Mucosa of stomach (tissue), 1 donor: ENCODE data around the gene SKIC8.

ENCODE experiments used
- H3K27me3 ChIP-seq: one replicate; pipeline ENCODE4 v1.7.0; 2013; ENCODE audit warnings: mild to moderate bottlenecking, low read length; ENCODE audit not compliant: control insufficient read depth, insufficient read depth
- H3K36me3 ChIP-seq: one replicate; pipeline ENCODE4 v1.7.0; 2013; ENCODE audit warnings: low read length; ENCODE audit not compliant: control insufficient read depth, insufficient read depth
- H3K4me1 ChIP-seq: one replicate; pipeline ENCODE4 v1.7.0; 2013; ENCODE audit warnings: mild to moderate bottlenecking, low read length; ENCODE audit not compliant: control insufficient read depth, insufficient read depth
- H3K4me3 ChIP-seq: one replicate; pipeline ENCODE4 v1.7.0; 2013; ENCODE audit warnings: low read length
- H3K9ac ChIP-seq: one replicate; pipeline ENCODE4 v1.7.0; 2013; ENCODE audit warnings: mild to moderate bottlenecking, low read length, moderate library complexity
- H3K9me3 ChIP-seq: one replicate; pipeline ENCODE4 v1.7.0; 2013; ENCODE audit warnings: mild to moderate bottlenecking, low read length, moderate library complexity; ENCODE audit not compliant: control insufficient read depth
- donor health status: Pancreatic carcinoma.

Gene SKIC8

DNA sequence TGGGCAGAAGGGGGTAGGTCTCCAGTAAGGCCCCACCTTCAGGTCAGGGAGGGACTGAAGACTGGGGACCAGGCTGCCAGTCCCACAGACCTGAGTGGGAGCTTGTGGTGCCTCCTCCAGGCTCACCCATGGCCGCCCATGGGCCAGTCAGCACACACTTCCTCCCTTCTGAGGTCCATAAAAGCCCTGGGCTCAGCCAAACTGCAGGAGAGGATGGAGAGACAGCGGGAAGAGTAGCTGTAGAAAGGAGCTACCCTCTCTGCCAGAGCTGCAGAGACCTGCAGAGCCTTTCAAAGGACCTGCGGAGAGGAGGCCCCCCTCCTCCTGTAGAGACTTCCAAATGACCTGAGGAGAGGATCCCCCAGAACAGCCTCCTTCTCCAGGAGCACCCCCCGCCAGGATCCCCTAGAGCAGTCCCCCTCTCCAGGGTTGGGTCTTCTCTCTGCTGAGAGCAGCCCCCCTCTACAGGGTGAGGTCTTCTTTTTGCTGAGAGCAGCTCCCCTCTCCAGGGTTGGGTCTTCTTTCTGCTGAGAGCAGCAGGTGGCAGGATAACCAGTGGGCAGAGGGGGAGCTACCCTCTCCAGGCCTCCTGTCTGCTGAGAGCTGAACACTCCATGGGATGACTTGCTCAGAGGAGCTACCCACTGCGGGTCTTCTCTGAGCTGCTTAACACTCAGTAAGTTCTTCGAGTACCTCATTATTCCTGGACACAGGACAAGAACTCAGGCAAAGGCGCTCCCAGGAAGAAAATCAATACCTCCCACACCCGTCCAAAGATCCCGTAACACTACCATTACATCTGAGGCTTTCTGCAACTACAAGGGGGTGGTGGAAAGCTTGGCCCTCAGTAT lies 5.0 kb upstream of the SKIC8 start:
- no peaks in the 10 kb centered on the region for H3K9me3 ChIP-seq
- H3K4me3 ChIP-seq = no peak overlapping the region
- H3K4me1 ChIP-seq = no peaks in the 10 kb centered on the region
- no peak overlapping the region for H3K9ac ChIP-seq
- peaks cover 3% of the 10 kb centered on the region for H3K27me3 ChIP-seq
- H3K36me3 ChIP-seq = no peaks in the 10 kb centered on the region

DNA sequence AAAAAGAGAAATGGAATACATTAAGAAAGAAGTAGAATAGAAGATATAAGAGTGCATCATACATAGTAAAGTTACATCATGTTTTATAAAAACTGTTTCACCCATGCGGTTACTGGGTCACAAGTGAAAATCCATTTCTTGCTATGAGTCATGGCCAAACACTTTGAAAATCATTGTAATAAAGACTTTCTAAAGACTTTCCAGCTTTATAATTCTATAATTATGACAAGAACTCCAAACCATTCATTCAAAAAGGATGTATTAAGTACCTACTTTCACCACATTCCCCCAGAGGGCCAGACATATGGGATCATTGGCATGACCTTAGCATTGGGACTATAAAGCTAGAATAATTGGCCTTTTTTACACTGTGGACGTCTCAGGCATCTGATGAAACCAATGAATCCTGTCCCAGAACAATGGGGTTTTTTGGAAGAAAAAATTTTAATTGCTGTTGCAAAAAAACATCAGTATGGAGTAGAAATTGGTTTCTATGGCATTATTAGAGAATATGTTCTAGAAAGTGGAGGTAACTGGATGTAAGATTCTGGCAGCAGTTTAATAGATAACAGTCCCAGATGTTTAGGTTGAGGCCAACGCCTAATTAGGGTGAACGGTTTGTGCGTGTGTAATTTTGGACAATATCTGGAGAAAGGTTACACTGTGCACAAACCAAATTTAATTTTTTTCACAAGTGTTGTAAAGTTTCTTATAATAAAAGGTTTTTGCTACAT lies 3.3 kb upstream of the SKIC8 start:
- Histone ChIP-seq H3K4me1 (peaks cover 6% of the 10 kb centered on the region), H3K4me3 (no peak overlapping the region)

GRCh38 chr15:78301828-78302227 lies 2.4 kb upstream of the SKIC8 start:
- Histone ChIP-seq H3K4me1 (peaks cover 6% of the 10 kb centered on the region), H3K9ac (no peak overlapping the region), H3K36me3 (no peaks in the 10 kb centered on the region), H3K27me3 (no peaks in the 10 kb centered on the region), H3K9me3 (no peaks in the 10 kb centered on the region), H3K4me3 (no peak overlapping the region)

More for the DNA sequence above, 3.3 kb upstream of the SKIC8 start:
- Histone ChIP-seq H3K9ac (no peak overlapping the region), H3K27me3 (no peaks in the 10 kb centered on the region), H3K9me3 (no peaks in the 10 kb centered on the region), H3K36me3 (no peaks in the 10 kb centered on the region)

DNA sequence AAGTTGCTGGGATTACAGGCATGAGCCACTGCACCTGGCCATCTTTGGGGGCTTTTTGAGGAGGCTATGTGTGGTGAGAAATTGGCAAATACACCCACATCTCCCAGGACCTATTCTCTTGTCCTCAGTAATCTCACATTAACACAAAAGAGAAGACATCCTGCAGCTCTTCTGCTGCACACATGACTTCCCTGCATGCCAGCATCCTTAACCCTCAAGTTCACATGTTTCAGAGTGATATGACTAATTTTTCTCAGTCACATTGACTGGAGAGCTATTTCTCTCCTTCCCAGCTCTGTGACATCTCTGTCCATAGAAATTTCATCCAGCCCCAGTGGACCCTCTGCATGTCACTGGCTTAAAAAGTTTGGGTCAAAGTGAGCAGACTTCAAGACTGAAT lies 1.9 kb upstream of the SKIC8 start:
- Histone ChIP-seq H3K9me3 (no peaks in the 10 kb centered on the region), H3K4me1 (peaks cover 6% of the 10 kb centered on the region), H3K27me3 (no peaks in the 10 kb centered on the region), H3K4me3 (no peak overlapping the region), H3K36me3 (no peaks in the 10 kb centered on the region), H3K9ac (no peak overlapping the region)

GRCh38 chr15:78292219-78292618 lies 7.2 kb downstream of the SKIC8 start:
- H3K36me3 ChIP-seq = peaks cover 5% of the 10 kb centered on the region
- no peak overlapping the region for H3K9ac ChIP-seq
- H3K4me1 ChIP-seq = peaks cover 19% of the 10 kb centered on the region
- no peaks in the 10 kb centered on the region for H3K9me3 ChIP-seq
- no peaks in the 10 kb centered on the region for H3K27me3 ChIP-seq
- H3K4me3 ChIP-seq = no peak overlapping the region

DNA sequence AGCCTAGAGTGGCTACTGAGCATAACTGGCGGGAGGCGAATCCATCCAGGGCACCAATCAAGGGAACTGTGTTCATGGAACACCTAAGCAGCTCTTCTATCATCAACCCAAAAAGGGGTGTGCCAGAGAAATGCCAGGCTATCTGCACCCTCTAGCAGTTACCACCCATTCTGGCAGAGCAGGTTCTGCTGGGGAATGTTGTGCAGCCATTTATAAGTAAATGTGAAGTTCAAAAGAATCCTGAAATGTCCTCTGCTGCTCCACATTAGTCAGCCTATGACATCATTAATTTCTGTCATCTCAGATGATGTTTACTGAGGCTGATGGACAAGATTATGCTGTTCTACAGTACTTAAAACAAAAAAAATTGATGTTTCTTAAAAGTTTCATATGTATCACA lies 7.7 kb downstream of the SKIC8 start:
- peaks cover 7% of the 10 kb centered on the region for H3K36me3 ChIP-seq

DNA sequence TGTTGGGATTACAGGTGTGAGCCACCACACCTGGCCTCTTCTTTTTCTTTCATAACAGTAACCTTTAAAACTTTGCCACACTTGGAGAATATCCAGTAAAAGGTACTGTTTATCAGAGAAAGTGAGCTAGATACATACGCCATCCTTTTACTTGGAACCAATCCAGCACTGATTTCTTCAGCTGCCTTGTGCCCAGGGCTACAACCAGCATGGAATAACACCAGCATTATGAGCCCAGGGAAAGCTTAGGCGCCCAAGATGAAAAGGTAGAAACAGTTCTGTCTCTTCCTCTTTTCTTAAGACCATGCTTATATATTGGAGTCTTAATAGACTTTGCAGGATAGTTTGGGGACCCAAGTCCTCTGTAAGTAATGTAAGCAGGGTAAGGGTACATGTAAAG lies 8.4 kb downstream of the SKIC8 start:
- peaks cover 7% of the 10 kb centered on the region for H3K36me3 ChIP-seq
- H3K4me3 ChIP-seq = no peak overlapping the region
- H3K27me3 ChIP-seq = no peaks in the 10 kb centered on the region
- no peak overlapping the region for H3K9ac ChIP-seq
- peaks cover 19% of the 10 kb centered on the region for H3K4me1 ChIP-seq
- no peaks in the 10 kb centered on the region for H3K9me3 ChIP-seq

More for the DNA sequence above, 7.7 kb downstream of the SKIC8 start:
- no peaks in the 10 kb centered on the region for H3K27me3 ChIP-seq
- H3K4me1 ChIP-seq = peaks cover 19% of the 10 kb centered on the region
- no peak overlapping the region for H3K9ac ChIP-seq
- H3K9me3 ChIP-seq = no peaks in the 10 kb centered on the region
- H3K4me3 ChIP-seq = no peak overlapping the region

DNA sequence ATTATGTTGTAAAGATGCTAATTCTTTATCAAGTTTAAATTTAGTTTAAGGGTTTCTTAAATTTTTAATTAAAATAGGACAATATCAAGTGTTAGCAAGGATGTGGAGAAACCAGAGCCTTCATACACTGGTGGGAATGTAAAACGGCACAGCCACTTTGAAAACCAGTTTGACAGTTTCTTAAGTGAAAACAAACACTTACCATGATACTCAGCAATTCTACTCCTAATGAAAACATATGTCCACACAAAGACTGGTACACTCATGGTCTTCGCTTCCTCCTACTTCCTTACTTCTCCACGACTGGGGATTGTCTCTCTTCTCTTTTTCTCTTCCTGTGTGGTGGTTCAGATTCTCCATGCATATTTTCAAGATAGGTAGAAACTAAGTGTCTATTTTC lies 9.2 kb downstream of the SKIC8 start:
- H3K9me3 ChIP-seq = no peaks in the 10 kb centered on the region
- peaks cover 7% of the 10 kb centered on the region for H3K36me3 ChIP-seq
- H3K4me1 ChIP-seq = peaks cover 19% of the 10 kb centered on the region

GRCh38 chr15:78284758-78285157 lies 14.7 kb downstream of the SKIC8 start:
- no peaks in the 10 kb centered on the region for H3K9me3 ChIP-seq
- no peaks in the 10 kb centered on the region for H3K27me3 ChIP-seq
- no peaks in the 10 kb centered on the region for H3K4me1 ChIP-seq
- H3K4me3 ChIP-seq = no peak overlapping the region
- peaks cover 7% of the 10 kb centered on the region for H3K36me3 ChIP-seq
- H3K9ac ChIP-seq = no peak overlapping the region

More for the DNA sequence above, 9.2 kb downstream of the SKIC8 start:
- Histone ChIP-seq H3K9ac (no peak overlapping the region), H3K4me3 (no peak overlapping the region), H3K27me3 (no peaks in the 10 kb centered on the region)

- H3K4me1 ChIP-seq = no peaks in the 10 kb centered on the region
- no peak overlapping the region for H3K4me3 ChIP-seq
- H3K9me3 ChIP-seq = no peaks in the 10 kb centered on the region
- H3K9ac ChIP-seq = no peak overlapping the region
- peaks cover 6% of the 10 kb centered on the region for H3K36me3 ChIP-seq
- no peaks in the 10 kb centered on the region for H3K27me3 ChIP-seq
These were observed 17.1 kb downstream of the SKIC8 start for GRCh38 chr15:78282324-78282723.

DNA sequence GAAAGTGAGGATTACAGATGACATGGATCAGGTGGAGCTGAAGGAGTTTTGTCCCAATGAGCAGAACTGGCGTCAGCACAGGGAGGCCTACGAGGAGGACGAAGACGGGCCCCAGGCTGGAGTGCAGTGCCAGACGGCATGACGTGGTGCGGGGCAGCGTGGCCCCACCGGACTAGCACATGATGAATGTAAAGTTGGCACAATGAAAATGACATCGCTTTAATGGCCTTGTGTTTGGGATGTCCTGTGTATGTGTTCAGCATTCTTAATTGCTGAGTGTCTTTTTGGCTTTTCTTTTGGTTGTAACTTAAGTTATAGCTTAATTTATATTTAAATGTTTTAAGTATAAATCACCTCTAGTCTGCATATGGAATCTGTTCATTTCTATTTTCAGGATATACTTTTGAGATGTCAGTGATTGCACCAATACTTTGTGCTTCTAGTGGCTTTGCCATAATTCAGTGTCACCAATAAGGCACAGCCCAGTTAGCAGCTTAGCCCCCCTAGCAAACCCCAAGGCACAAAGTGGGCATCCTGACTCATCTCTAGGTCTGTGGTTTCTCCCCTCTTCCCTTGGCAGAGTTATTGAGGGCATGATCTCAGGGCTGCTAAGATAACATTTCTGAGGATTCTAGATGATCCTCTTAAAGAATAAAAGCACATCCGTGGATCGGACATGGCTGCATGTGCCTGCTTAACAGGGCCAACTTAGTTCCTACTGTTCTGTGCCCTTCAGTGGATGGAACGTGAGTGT lies 18.9 kb downstream of the SKIC8 start:
- no peak overlapping the region for H3K9ac ChIP-seq
- no peaks in the 10 kb centered on the region for H3K4me1 ChIP-seq
- peaks cover 3% of the 10 kb centered on the region for H3K36me3 ChIP-seq

More for the DNA sequence above, 18.9 kb downstream of the SKIC8 start:
- no peaks in the 10 kb centered on the region for H3K9me3 ChIP-seq
- H3K4me3 ChIP-seq = no peak overlapping the region
- no peaks in the 10 kb centered on the region for H3K27me3 ChIP-seq
